NK-92 (cell line): Measurements from ENCODE around the gene AFP.

Experiments
- DNase-seq: peaks from one replicate; lab custom pipeline; 2025; ENCODE audit not compliant: unreplicated experiment; lab: John Stamatoyannopoulos, UW

AFP gene

GRCh38 chr4:73456177-73457022, 20.4 kb downstream of the AFP start:
- no peak for DNase-seq

- DNase-seq, result no peak
These were observed 22.4 kb downstream of the AFP start for GRCh38 chr4:73458184-73459047.

- no peak for DNase-seq
These were observed 23.0 kb downstream of the AFP start for GRCh38 chr4:73459048-73459421.

- no peak for DNase-seq
These were observed 25.0 kb downstream of the AFP start for GRCh38 chr4:73460913-73461522.

- no peak for DNase-seq
These were observed 32.1 kb downstream of the AFP start for GRCh38 chr4:73468170-73468569.

GRCh38 chr4:73470728-73471127, 34.7 kb downstream of the AFP start:
- DNase-seq, result no peak

GRCh38 chr4:73477176-73477575, 41.2 kb downstream of the AFP start:
- DNase-seq, result no peak

- DNase-seq, result no peak
These were observed 43.3 kb downstream of the AFP start for GRCh38 chr4:73479323-73479722.

GRCh38 chr4:73481358-73481757, 45.3 kb downstream of the AFP start, which contains the start of gene AFM:
AFM (plus strand) TSS chr4:73481745; CDS start chr4:73481776, 31 bp downstream.
- DNase-seq, result no peak

GRCh38 chr4:73485085-73485484, 49.1 kb downstream of the AFP start:
- no peak for DNase-seq

- DNase-seq, result no peak
These were observed 49.6 kb downstream of the AFP start for GRCh38 chr4:73485596-73485995.

- no peak for DNase-seq
These were observed 50.5 kb downstream of the AFP start for GRCh38 chr4:73486497-73486896.

- no peak for DNase-seq
These were observed 51.2 kb downstream of the AFP start for GRCh38 chr4:73487233-73487632.

- DNase-seq, result no peak
These were observed 64.2 kb downstream of the AFP start for GRCh38 chr4:73499996-73500765.

GRCh38 chr4:73501664-73502265, 65.7 kb downstream of the AFP start:
- no peak for DNase-seq

- DNase-seq, result no peak
These were observed 69.5 kb downstream of the AFP start for GRCh38 chr4:73505567-73505966.
